ENCODE results near the gene CYP4F3. TPM values are rescaled to one million over a fixed set of nuclear protein-coding genes. Genes with fewer than 3 reads are reported as not detected.
A peak's percentile ranks its signal among the peaks of the same experiment; 100 is the strongest.
"Not testable (repeated sequence)": the region's sequence is repeated elsewhere in the genome, so short reads cannot be mapped to it uniquely, and the experiment has no call there.

Gene CYP4F3
- 10 to 100 TPM; 11.6 to 17.1 TPM for polyA plus RNA-seq

- Histone ChIP-seq H3K4me1 (ENCODE audit: control insufficient read depth in 2 of 2, insufficient read depth in 2 of 2, low read length in 1 of 2) (peaks cover 8 to 27% of the 10 kb centered on the region in 2 donors), H3K36me3 (ENCODE audit: control insufficient read depth in 2 of 2, insufficient read depth in 2 of 2, low read length in 1 of 2) (peaks cover 0 to 2% of the 10 kb centered on the region in 2 donors), H3K27ac (ENCODE audit: low read depth in 2 of 2, low read length in 1 of 2) (peak within 1 kb of the TSS; percentile 90 to 97), H3K4me3 (ENCODE audit: low read depth in 1 of 2, low read length in 2 of 2) (peak within 1 kb of the TSS; percentile 17 to 20), H3K9me3 (ENCODE audit: control insufficient read depth in 2 of 2, insufficient read depth in 1 of 2, low read depth in 1 of 2, low read length in 1 of 2) (no peaks in the 10 kb centered on the region), H3K27me3 (ENCODE audit: control insufficient read depth in 1 of 2, insufficient read depth in 2 of 2, low read length in 2 of 2) (no peaks in the 10 kb centered on the region)
- WGBS, 2 donors: 33 to 37% methylated on average over 6 of the region's 6 CpGs
These were observed at the start of gene CYP4F3 for GRCh38 chr19:15640294-15640903. Gene CYP4F3 (plus strand): TSS chr19:15640897. CDS start chr19:15641416, 519 bp downstream.

- Histone ChIP-seq H3K27me3 (ENCODE audit: control insufficient read depth in 1 of 2, insufficient read depth in 2 of 2, low read length in 2 of 2) (peaks cover 0 to 2% of the 10 kb centered on the region in 2 donors), H3K27ac (ENCODE audit: low read depth in 2 of 2, low read length in 1 of 2) (no peak overlapping the region), H3K4me3 (ENCODE audit: low read depth in 1 of 2, low read length in 2 of 2) (no peak overlapping the region), H3K36me3 (ENCODE audit: control insufficient read depth in 2 of 2, insufficient read depth in 2 of 2, low read length in 1 of 2) (no peaks in the 10 kb centered on the region), H3K4me1 (ENCODE audit: control insufficient read depth in 2 of 2, insufficient read depth in 2 of 2, low read length in 1 of 2) (no peaks in the 10 kb centered on the region), H3K9me3 (ENCODE audit: control insufficient read depth in 2 of 2, insufficient read depth in 1 of 2, low read depth in 1 of 2, low read length in 1 of 2) (peaks cover 0 to 2% of the 10 kb centered on the region in 2 donors)
- 68 to 72% methylated on average over 4 of the region's 4 CpGs for WGBS, 2 donors
These were observed 48.9 kb upstream of the CYP4F3 start for GRCh38 chr19:15591796-15592195.

GRCh38 chr19:15592506-15592905, 48.2 kb upstream of the CYP4F3 start:
- 20 to 33% methylated on average over 3 to 5 of the region's 5 CpGs for WGBS, 2 donors
- not testable (repeated sequence) for H3K9me3 ChIP-seq (ENCODE audit: control insufficient read depth in 2 of 2, insufficient read depth in 1 of 2, low read depth in 1 of 2, low read length in 1 of 2); H3K4me1 ChIP-seq (ENCODE audit: control insufficient read depth in 2 of 2, insufficient read depth in 2 of 2, low read length in 1 of 2); H3K27me3 ChIP-seq (ENCODE audit: control insufficient read depth in 1 of 2, insufficient read depth in 2 of 2, low read length in 2 of 2); H3K36me3 ChIP-seq (ENCODE audit: control insufficient read depth in 2 of 2, insufficient read depth in 2 of 2, low read length in 1 of 2); H3K4me3 ChIP-seq (ENCODE audit: low read depth in 1 of 2, low read length in 2 of 2); H3K27ac ChIP-seq (ENCODE audit: low read depth in 2 of 2, low read length in 1 of 2)

- WGBS, 2 donors: 47 to 62% methylated on average over 4 of the region's 4 CpGs
- H3K4me3 ChIP-seq (ENCODE audit: low read depth in 1 of 2, low read length in 2 of 2); H3K27ac ChIP-seq (ENCODE audit: low read depth in 2 of 2, low read length in 1 of 2); H3K27me3 ChIP-seq (ENCODE audit: control insufficient read depth in 1 of 2, insufficient read depth in 2 of 2, low read length in 2 of 2); H3K36me3 ChIP-seq (ENCODE audit: control insufficient read depth in 2 of 2, insufficient read depth in 2 of 2, low read length in 1 of 2); H3K9me3 ChIP-seq (ENCODE audit: control insufficient read depth in 2 of 2, insufficient read depth in 1 of 2, low read depth in 1 of 2, low read length in 1 of 2); H3K4me1 ChIP-seq (ENCODE audit: control insufficient read depth in 2 of 2, insufficient read depth in 2 of 2, low read length in 1 of 2): not testable (repeated sequence)
These were observed 46.9 kb upstream of the CYP4F3 start for GRCh38 chr19:15593766-15594165.

- no peak overlapping the region for H3K4me3 ChIP-seq (ENCODE audit: low read depth in 1 of 2, low read length in 2 of 2)
- H3K27me3 ChIP-seq (ENCODE audit: control insufficient read depth in 1 of 2, insufficient read depth in 2 of 2, low read length in 2 of 2): peaks cover 0 to 2% of the 10 kb centered on the region in 2 donors
- H3K27ac ChIP-seq (ENCODE audit: low read depth in 2 of 2, low read length in 1 of 2): peak overlapping the region in 1 of 2 donors; percentile 65
- 27 to 31% methylated on average over 6 of the region's 6 CpGs for WGBS, 2 donors
- peaks cover 0 to 2% of the 10 kb centered on the region in 2 donors for H3K9me3 ChIP-seq (ENCODE audit: control insufficient read depth in 2 of 2, insufficient read depth in 1 of 2, low read depth in 1 of 2, low read length in 1 of 2)
- no peaks in the 10 kb centered on the region for H3K4me1 ChIP-seq (ENCODE audit: control insufficient read depth in 2 of 2, insufficient read depth in 2 of 2, low read length in 1 of 2)
- H3K36me3 ChIP-seq (ENCODE audit: control insufficient read depth in 2 of 2, insufficient read depth in 2 of 2, low read length in 1 of 2): no peaks in the 10 kb centered on the region
These were observed 45.6 kb upstream of the CYP4F3 start for GRCh38 chr19:15595069-15595468.

GRCh38 chr19:15607978-15608925, 32.4 kb upstream of the CYP4F3 start:
- not testable (repeated sequence) for H3K27ac ChIP-seq (ENCODE audit: low read depth in 2 of 2, low read length in 1 of 2); H3K4me1 ChIP-seq (ENCODE audit: control insufficient read depth in 2 of 2, insufficient read depth in 2 of 2, low read length in 1 of 2); H3K4me3 ChIP-seq (ENCODE audit: low read depth in 1 of 2, low read length in 2 of 2); H3K27me3 ChIP-seq (ENCODE audit: control insufficient read depth in 1 of 2, insufficient read depth in 2 of 2, low read length in 2 of 2); H3K36me3 ChIP-seq (ENCODE audit: control insufficient read depth in 2 of 2, insufficient read depth in 2 of 2, low read length in 1 of 2); H3K9me3 ChIP-seq (ENCODE audit: control insufficient read depth in 2 of 2, insufficient read depth in 1 of 2, low read depth in 1 of 2, low read length in 1 of 2)
- WGBS, 2 donors: 87 to 88% methylated on average over 20 to 27 of the region's 27 CpGs

- no peak overlapping the region for H3K4me3 ChIP-seq (ENCODE audit: low read depth in 1 of 2, low read length in 2 of 2)
- H3K4me1 ChIP-seq (ENCODE audit: control insufficient read depth in 2 of 2, insufficient read depth in 2 of 2, low read length in 1 of 2): no peaks in the 10 kb centered on the region
- H3K27me3 ChIP-seq (ENCODE audit: control insufficient read depth in 1 of 2, insufficient read depth in 2 of 2, low read length in 2 of 2): no peaks in the 10 kb centered on the region
- WGBS, 2 donors: 79 to 80% methylated on average over 8 of the region's 8 CpGs
- no peaks in the 10 kb centered on the region for H3K9me3 ChIP-seq (ENCODE audit: control insufficient read depth in 2 of 2, insufficient read depth in 1 of 2, low read depth in 1 of 2, low read length in 1 of 2)
- no peaks in the 10 kb centered on the region for H3K36me3 ChIP-seq (ENCODE audit: control insufficient read depth in 2 of 2, insufficient read depth in 2 of 2, low read length in 1 of 2)
- H3K27ac ChIP-seq (ENCODE audit: low read depth in 2 of 2, low read length in 1 of 2): no peak overlapping the region
These were observed 31.4 kb upstream of the CYP4F3 start for GRCh38 chr19:15609261-15609660.

- H3K27ac ChIP-seq (ENCODE audit: low read depth in 2 of 2, low read length in 1 of 2): no peak overlapping the region
- WGBS, 2 donors: 37 to 45% methylated on average over 5 of the region's 5 CpGs
- no peak overlapping the region for H3K4me3 ChIP-seq (ENCODE audit: low read depth in 1 of 2, low read length in 2 of 2)
- H3K4me1 ChIP-seq (ENCODE audit: control insufficient read depth in 2 of 2, insufficient read depth in 2 of 2, low read length in 1 of 2): no peaks in the 10 kb centered on the region
- no peaks in the 10 kb centered on the region for H3K36me3 ChIP-seq (ENCODE audit: control insufficient read depth in 2 of 2, insufficient read depth in 2 of 2, low read length in 1 of 2)
- H3K9me3 ChIP-seq (ENCODE audit: control insufficient read depth in 2 of 2, insufficient read depth in 1 of 2, low read depth in 1 of 2, low read length in 1 of 2): peaks cover 0 to 2% of the 10 kb centered on the region in 2 donors
- H3K27me3 ChIP-seq (ENCODE audit: control insufficient read depth in 1 of 2, insufficient read depth in 2 of 2, low read length in 2 of 2): no peaks in the 10 kb centered on the region
These were observed 28.4 kb upstream of the CYP4F3 start for GRCh38 chr19:15612342-15612741.

GRCh38 chr19:15613338-15613737, 27.4 kb upstream of the CYP4F3 start:
- WGBS, 2 donors: 93 to 98% methylated on average over 3 of the region's 3 CpGs
- H3K4me3 ChIP-seq (ENCODE audit: low read depth in 1 of 2, low read length in 2 of 2): no peak overlapping the region
- H3K27ac ChIP-seq (ENCODE audit: low read depth in 2 of 2, low read length in 1 of 2): no peak overlapping the region
- H3K4me1 ChIP-seq (ENCODE audit: control insufficient read depth in 2 of 2, insufficient read depth in 2 of 2, low read length in 1 of 2): no peaks in the 10 kb centered on the region
- no peaks in the 10 kb centered on the region for H3K36me3 ChIP-seq (ENCODE audit: control insufficient read depth in 2 of 2, insufficient read depth in 2 of 2, low read length in 1 of 2)
- peaks cover 0 to 2% of the 10 kb centered on the region in 2 donors for H3K9me3 ChIP-seq (ENCODE audit: control insufficient read depth in 2 of 2, insufficient read depth in 1 of 2, low read depth in 1 of 2, low read length in 1 of 2)
- H3K27me3 ChIP-seq (ENCODE audit: control insufficient read depth in 1 of 2, insufficient read depth in 2 of 2, low read length in 2 of 2): no peaks in the 10 kb centered on the region
